ENCODE measurements around the gene COPS8.

Gene COPS8

GRCh38 chr2:237065071-237065377 lies 20.7 kb upstream of the COPS8 start:
- no peak for DNase-seq (ENCODE audit: low spot score)

DNA sequence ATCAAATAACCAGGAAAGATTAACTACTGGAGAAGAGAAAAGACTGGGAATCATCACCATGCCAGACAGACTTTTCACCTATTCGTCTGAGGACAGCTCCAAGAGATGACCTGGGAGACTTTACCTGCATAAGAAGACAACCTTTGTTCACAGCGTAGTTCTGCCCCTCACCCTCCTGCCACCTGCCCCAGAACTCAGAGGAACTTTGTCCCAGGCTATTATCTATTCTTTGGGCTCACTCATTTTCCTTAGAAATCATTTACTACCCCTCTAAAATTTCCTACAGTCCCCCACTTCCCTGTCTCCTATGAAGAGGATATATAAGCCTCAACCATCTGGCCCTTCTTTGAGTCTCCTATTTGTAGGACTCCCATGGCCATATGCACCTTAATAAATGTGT lies 19.3 kb upstream of the COPS8 start:
- no peak for DNase-seq (ENCODE audit: low spot score)

DNA sequence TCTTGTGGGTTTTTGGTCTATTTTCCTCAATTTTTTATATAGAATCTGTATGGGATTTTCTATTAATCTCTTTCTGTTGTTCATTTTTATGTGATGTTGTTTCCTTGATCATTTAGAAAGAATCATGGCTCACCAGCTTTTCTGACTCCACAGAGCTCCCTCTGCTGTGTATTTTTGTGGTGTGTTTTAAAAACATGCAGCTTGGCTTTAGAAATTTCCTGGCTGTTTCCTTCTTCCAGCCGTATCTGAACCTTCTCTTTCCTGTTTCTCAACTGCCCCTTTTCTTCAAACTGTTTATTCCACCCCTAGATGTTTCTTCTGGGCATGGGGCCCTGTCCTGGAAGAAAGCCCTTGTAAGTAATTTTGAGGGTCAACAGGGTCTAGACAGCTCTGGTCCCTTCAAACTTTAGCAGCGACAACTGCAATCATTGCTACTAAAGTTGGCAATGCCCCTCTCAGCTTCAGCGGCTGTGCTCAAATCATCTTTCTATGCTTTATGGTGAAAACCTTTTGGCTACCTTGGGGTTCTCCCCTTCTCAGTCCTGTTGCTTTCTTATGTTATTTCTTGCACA lies 17.6 kb upstream of the COPS8 start:
- DNase-seq (ENCODE audit: low spot score) = no peak

- peak; percentile 66 for DNase-seq (ENCODE audit: low spot score)
Measured at GRCh38 chr2:237072067-237072931, 13.4 kb upstream of the COPS8 start.

GRCh38 chr2:237073552-237073951 lies 12.1 kb upstream of the COPS8 start:
- DNase-seq (ENCODE audit: low spot score) = no peak

- no peak for DNase-seq (ENCODE audit: low spot score)
Measured at GRCh38 chr2:237074211-237074993, 11.3 kb upstream of the COPS8 start.

- DNase-seq (ENCODE audit: low spot score) = no peak
Measured at GRCh38 chr2:237075749-237076599, 9.7 kb upstream of the COPS8 start.

DNA sequence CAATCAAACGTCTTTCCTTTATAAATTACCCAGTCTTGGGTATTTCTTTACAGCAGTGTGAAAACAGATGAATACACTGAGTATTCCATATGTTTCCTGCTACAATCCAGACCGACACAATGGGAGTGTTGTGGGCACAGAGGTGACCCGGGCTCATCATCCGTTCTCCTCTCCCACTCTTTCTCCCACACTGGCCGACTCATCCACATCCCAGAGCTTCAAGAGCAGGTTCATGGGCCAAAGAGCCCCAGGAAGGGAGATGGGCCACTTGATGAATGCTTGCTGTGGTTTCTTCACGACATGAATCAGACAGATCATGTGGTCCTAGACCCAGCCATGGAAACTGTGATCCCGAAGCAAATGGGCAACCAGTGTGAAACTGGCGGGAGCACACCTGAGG lies 4.1 kb upstream of the COPS8 start:
- DNase-seq (ENCODE audit: low spot score) = no peak

GRCh38 chr2:237083026-237083425 lies 2.7 kb upstream of the COPS8 start:
- no peak for DNase-seq (ENCODE audit: low spot score)

GRCh38 chr2:237084444-237084843 lies 1.2 kb upstream of the COPS8 start:
- DNase-seq (ENCODE audit: low spot score) = no peak

DNA sequence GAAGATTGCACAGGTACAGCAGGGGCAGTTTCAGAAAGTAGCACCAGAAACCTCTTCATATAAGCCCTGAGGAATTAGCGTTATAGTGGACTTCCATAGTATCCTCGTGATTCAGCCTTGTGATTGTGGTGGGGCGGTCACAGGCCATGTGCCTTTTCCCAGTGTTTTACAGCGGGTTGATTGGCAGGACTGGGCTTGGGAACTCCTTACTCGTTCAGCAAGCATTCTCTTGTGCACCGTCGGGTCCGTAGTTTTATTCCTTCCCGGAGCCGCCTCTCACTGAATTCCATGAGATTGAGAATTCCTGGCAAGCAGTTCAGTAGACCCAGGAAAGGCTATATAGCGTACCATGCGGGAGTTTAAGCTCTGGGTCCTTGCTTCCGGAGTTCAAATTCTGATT lies 5.2 kb downstream of the COPS8 start:
- DNase-seq (ENCODE audit: low spot score) = no peak

GRCh38 chr2:237091779-237092436 lies 6.2 kb downstream of the COPS8 start:
- no peak for DNase-seq (ENCODE audit: low spot score)

DNA sequence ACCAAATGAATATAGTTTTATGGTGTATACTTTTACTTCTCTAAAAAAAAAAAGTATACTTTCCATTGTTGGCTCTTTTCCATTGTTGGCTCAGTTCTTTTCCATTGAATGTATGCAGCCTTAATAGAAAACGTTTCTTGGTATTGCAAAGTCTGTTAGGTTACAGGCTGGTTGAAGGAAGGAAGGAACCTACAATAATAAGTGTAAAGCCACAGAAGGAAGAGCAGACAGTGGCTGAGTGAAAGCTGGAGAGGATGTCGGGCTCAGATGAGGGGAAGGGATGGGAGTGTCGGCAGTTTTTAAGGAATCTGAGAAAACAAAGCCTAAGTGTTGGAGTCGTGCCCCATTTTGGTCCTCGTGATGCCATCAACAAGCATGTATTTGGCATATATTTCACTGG lies 6.8 kb downstream of the COPS8 start:
- DNase-seq (ENCODE audit: low spot score) = no peak

DNA sequence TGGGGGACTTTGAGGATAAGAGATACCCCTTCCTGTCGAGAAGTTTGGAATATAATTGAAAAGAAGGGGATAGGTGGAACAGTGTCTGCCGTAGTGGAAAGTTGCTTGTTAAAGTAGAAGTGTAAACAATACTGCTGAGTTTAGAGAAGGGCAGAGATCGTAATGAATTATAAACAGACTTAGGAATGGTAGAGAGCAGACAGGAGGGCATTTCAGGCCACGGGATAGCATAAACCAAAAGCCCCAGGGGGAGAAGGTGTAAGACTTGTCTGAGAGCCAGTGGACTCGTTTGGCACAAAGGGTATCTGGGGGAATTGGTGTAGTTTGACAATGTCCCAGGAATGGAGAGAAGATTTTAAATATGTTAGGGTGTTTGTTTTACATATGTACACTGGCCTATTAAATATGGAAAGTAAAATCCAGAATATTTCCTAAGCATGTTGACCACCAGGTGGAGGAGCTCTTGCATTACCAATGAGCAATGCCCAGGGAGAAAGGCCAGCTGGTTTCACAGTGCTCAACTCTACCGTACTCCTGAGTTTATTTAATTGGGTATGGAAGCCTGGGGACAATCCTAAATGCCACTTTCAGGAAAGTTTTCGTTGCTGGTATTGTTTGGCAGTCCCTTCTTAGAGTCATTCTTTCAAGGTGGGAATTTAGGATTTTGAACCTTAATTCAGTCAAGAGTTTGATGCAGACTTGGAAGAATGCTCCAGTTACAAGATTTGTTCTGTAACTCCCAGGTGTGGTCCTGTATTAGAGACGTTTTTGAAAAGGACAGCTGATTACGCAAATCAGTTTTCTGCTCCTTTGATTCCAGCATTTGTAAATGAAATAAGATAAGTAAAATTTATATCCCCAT lies 7.5 kb downstream of the COPS8 start:
- DNase-seq (ENCODE audit: low spot score) = no peak

GRCh38 chr2:237096201-237096600 lies 10.5 kb downstream of the COPS8 start:
- DNase-seq (ENCODE audit: low spot score) = no peak

DNA sequence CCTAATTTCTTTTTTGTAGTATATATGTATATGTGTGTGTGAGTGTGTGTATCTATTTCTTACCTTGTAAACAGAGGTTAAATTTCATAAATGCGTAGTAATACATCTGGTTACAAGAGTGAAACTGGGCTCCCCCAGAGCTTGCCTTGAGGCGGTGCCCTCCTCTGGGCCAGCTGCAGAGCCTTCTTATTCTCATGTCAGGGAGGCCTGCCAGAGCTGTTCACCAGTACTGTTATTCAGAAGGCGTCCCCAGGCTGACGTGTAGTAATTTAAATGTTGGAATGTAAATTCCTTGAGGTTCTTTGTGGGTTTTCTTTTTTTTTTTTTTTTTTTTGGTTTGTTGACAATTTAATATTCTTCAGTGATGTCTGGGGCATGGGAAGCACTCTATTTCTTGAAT lies 11.2 kb downstream of the COPS8 start:
- DNase-seq (ENCODE audit: low spot score) = no peak

- no peak for DNase-seq (ENCODE audit: low spot score)
Measured at GRCh38 chr2:237097326-237097910, 11.7 kb downstream of the COPS8 start.

- DNase-seq (ENCODE audit: low spot score) = no peak
Measured at GRCh38 chr2:237097911-237098702, 12.4 kb downstream of the COPS8 start.

DNA sequence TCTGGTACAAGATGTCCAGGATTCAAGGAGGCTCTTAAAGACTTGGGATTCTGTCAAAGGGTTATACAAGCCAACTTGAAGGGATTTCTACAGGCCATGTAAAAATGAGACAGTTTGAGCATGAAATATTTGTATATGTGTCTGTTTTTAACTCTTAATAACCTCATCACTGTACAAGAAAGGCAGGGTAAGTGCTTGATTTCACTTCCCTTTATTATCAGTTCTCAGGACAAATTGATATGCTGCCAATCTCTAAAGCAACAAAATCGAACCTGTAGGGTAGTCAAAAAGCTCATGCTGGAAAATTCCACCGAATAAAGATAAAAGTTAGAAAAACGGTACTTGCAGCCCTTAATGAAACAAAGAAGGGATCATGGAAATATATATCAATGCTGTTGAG lies 14.1 kb downstream of the COPS8 start:
- no peak for DNase-seq (ENCODE audit: low spot score)

All from CD4-positive, alpha-beta T cell treated with Interleukin-15 for 4 hours (primary cell).